ENCODE measurements around the gene RHOB.

- TF ChIP-seq CTCF (IDR thresholded peaks at IDR 0.05; ENCODE audit: low read depth, low read length, poor library complexity, severe bottlenecking), result no peak
- TF ChIP-seq EZH2phosphoT487 (IDR thresholded peaks at IDR 0.05; ENCODE audit: borderline replicate concordance, low read length), result no peak
Measured at GRCh38 chr2:20496076-20496872, 49.4 kb downstream of the RHOB start.
